Stimulated activated CD8-positive, alpha-beta memory T cell treated with anti-CD3 and anti-CD28 coated beads, Interleukin-7, amount 100 ng/mL, for 24 hours (primary cell): ENCODE results near the gene LBHD2.

Experiments used
- DNase-seq: peaks from one replicate; pipeline ENCODE4 v3.0.0-alpha.2; 2020; ENCODE audit warnings: low read depth

The LBHD2 gene

DNA sequence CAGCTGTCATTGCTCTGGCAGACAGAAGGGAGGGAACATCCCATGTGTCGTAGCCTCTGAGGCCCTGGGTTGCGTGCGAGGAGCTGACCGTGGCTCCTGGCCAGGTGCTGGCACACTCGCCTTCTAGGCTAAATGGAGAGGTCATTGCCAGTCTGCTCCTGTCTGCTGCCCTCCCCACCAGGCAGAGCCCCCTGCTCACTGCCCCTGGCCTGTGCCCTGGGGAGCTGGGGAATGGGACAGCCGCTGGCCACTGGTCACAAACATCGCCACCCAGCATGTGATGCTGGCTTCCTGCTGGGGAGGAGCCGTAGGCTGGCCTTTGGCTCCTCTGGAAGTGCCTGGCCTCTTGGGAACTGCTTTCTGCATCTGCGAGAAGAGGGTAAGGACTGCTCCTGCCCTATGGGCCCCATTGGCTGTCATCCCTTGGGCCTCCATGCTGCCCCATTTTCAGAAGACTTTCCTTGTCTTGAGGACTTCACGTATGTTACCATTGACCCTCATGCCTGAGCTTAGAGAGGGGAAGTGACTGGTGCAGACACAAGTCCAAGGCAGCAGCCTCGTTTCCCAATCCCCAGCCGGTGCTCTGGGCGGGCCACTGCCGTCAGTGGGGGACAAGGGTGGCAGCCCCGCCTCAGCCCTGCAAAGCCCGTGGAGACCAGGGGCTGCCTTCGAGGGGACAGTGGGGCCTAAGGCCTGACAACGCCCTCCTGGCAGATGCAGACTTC lies 37.3 kb downstream of the LBHD2 start:
- no peak for DNase-seq

DNA sequence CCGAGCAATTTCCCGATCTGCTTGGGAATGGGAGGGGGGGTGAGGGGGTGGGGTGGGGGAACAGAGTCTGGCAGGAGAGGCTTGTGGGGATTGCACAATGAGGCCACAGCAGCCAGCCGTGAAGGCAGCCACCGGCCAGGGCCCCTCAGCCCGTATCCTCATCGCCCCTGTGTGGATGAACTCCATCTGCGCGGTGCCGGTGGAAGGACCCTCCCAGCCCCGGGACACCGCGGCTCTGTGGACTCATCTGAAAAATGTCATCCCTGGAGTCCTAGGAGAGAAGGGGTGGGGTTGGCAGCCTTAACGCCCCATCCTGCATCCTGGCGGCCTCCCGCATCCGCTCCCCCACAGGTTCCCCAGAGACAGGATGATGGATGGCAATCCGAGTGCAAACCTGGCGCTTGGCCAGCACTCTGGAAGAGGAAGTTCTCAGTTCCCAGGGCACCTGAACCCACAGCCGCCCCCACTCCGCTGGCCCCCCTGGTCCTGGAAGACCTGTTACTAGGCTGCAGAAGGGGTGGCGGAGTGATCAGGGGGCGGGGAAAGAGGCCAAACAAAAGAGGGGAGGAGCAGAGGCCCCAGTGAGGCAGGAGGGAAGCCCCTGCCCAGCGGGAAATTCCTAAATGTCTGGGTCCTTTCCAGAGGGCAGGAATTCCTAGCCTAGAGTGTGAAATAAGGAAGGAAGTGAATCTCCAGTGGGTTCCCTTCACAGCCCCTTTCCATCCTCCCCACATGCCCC lies 38.0 kb downstream of the LBHD2 start:
- DNase-seq: no peak

GRCh38 chr14:103122585-103122946 lies 38.6 kb downstream of the LBHD2 start:
- no peak for DNase-seq

DNA sequence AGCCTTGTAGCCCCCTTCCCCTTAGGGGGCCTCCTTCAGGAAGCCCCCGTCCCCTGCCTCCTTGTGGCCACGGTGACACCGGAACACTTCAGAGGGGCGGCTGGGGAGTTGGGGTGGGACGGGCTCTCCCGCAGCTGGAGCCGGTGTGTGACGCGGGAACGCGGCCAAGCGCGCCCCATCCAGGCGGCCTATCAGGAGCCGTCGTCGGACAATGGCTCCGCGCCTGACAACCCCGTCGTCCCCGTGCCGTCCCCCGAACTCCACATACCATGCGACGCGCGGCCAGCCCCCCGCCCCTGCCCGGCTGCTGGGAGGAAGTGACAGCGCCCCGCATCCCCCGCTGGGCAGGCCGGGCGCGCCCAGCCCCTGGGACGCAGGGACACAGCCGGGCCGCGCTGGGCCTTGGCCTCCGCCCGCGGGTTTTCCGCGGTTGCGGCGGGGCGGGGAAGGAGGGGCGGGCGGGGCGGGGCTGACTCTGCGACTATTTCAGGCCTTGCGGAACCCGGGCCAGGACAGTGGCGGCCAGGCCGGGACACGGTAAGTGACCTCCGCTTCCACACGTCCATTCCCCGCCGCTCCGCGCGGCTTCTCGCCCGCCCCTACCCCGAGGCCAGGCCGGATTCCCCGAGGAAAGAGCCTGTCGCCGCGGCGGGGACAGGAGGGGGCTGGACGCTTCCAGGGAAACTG lies 39.1 kb downstream of the LBHD2 start, which contains the start of gene TNFAIP2:
TNFAIP2 (plus strand) TSS at position 515 of the 687 bp plus-strand sequence. CDS start 2,997 bp downstream, outside the sequence.
- DNase-seq: no peak

DNA sequence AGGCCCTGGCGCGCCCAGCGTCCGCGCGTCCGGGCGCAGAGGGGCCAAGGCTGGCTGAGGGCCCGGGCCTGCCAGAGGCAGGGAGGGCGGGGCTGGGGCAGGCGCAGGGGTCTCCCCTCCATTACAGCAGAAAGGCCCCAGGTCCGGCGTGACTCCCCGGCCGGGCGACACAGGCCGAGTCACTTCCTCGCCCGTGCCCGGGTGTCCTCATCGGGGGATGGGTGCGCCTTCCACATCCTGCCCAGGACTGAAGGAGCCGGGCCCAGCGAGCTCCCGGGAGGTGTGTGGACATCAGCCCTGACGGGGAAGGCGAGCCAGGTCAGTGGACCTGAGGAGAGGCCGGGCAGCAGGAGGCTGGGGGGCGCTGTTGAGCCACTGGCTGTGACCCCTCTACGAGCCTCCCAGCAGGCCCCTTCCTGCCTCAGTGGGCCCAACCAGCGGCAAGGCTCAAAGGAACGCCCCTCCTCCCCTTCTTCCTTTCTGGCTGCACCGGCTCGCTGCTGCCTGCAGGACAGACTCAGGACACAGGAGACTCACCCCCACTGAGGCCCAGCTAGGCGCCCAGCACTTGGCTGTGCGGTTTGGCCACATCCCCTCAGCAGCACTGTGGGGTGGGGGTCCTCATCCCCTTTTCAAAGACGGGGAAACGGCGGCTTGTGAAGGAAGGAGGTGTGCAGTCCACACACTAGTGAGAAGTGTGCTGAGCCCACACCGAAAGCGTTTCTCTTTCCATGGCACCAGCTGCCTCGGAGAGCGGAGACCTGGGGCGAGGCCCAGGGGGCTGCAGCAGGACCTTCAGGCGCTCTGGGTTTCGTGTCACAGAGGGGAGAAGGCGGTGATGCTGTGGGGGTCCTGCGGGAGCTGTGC lies 39.9 kb downstream of the LBHD2 start:
- no peak for DNase-seq

GRCh38 chr14:103124501-103125001 lies 40.5 kb downstream of the LBHD2 start:
- no peak for DNase-seq

DNA sequence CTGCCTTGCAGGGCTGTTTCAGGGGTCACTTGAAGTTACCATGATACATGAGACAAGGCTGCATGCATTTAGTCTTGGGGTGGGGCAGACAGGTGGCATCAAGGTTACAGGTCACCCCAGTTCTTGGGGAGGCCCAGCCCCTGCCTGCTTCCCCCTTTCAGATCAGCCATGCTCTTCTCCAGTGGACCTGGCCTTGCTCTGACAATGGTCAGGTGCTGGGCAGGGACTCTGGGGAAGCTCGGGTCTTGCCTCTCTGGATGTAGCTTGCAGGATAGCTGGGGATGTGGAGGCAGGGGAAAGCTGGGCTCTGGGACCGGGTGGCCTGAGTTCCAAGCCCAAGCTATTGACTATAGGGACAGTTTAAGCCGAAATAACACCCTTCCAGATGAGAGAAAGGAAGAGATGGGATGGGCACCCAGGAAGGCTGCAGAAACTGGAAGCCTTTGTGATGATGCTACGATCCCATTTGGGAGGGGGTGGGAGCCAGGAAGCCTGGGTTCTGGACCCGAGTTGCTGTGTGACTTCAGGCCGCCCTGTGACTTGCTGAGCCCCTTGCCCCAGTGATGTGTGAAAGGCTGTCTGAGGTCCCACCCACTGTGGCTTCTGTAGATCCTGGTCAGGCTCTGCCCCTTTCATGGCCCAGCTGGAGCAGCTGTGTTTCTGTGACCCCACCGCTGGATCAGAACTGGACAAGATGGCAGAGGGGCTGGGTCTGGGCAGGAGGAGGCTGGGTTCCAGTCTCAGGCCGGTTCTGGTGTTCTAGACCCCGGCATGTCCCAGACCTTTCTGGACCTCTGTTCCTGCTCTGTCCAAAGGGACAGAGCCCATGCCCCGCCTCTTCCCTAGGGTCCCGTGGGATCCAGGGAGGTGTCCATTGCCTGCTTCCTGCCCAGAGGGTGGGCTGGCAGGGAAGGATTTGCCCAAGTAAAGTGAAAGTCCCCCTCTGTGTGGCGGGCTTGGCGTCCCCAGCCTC lies 41.4 kb downstream of the LBHD2 start:
- no peak for DNase-seq

DNA sequence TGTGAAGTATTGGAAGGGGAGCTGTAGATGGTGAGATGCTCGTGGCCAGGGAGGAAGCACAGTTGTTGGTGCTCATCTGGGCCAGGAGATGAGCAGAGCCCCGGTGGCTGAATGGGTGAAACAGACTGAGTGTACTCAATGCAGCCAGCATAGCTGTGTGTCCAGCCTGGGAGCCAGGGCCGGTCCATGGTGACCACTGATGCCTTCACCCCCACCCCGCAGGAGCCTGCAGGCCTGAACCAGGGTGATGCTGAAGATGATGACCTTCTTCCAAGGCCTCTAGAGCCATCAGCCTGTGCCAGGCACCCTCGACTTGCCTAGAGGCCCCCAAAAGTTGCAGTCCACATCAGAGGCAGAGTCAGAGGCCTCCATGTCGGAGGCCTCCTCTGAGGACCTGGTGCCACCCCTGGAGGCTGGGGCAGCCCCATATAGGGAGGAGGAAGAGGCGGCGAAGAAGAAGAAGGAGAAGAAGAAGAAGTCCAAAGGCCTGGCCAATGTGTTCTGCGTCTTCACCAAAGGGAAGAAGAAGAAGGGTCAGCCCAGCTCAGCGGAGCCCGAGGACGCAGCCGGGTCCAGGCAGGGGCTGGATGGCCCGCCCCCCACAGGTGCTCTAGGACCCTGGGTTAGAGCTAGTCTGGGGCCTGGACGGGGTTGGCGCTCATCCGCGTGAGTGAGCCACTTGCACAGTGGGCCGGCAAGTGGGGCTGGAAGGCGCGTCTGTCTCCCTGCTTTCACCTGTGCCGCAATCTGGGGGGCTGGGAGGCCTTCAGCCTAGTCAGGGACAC lies 42.3 kb downstream of the LBHD2 start:
- DNase-seq: no peak

GRCh38 chr14:103126873-103127304 lies 42.9 kb downstream of the LBHD2 start:
- DNase-seq: no peak

DNA sequence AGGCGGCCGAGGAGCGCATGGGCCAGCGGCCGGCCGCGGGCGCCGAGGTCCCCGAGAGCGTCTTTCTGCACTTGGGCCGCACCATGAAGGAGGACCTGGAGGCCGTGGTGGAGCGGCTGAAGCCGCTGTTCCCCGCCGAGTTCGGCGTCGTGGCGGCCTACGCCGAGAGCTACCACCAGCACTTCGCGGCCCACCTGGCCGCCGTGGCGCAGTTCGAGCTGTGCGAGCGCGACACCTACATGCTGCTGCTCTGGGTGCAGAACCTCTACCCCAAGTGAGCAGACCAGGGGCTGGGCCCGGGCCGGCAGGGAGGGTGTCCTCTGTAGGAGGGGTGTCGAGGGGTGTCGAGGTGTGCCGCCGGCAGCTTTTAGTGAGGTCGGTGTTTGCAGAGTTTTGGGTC lies 43.3 kb downstream of the LBHD2 start:
- DNase-seq: no peak

GRCh38 chr14:103127861-103128598 lies 44.0 kb downstream of the LBHD2 start:
- DNase-seq: no peak

DNA sequence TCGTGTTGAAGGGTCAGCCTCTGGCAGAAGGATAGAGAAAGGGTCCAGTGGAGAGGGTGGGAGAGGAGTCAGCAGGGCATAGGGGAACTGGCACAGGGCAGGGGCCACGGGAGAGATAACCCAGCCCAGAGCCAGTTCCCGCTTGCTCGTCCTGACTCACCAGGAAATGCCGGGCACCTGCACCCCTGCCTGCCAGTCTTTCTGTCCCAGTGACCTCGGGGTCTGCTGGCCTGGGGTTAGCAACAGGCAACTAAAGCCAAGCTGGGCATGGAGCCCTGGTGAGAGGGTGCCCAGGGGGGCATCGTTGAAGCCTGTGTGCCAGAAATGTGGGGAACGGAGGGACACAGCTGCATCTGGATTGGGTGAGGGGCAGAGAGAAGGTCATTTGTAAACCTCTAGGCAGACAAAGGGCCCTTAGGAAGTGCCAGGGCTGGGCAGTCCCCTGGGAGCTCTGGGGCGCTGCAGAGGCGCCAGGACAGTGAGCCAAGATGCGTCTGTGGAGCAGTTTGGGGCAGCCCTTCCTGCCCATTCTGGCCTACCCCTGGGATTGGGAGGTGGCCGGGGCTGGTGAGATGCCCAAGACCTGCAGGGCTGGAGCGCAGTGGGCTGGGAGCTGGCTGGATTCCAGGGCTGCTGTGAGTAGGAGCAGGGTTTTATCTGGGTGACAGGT lies 44.8 kb downstream of the LBHD2 start:
- DNase-seq: no peak

DNA sequence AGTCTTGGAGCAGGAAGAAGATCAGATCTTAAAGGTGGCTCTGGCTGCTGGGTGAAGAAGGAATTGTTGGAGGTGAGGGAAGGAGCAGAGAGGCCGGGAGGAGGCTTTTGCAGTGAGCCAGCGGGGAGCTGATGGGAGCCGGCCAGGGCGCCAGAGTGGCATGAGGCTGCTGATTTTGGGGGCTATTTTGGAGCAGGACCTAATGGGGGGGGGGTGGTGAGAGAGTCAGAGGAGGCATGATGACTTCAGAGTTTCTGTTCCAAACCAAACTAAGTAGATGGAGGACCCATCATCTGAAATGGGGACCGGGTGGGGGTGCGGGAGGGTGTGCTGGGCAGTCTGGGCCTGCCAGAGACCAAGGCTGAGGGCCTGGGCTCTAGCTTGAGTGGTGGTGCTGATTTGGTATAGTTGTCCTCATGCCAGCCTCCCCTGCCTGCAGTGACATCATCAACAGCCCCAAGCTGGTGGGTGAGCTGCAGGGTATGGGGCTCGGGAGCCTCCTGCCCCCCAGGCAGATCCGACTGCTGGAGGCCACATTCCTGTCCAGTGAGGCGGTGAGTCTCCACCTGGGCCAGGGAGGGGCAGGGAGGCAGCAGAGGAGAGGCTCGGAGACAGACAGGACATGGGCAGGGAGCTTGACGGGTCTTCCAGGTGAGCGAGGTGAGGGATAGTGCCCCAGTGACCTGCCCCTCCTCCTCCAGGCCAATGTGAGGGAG lies 45.4 kb downstream of the LBHD2 start:
- no peak for DNase-seq

DNA sequence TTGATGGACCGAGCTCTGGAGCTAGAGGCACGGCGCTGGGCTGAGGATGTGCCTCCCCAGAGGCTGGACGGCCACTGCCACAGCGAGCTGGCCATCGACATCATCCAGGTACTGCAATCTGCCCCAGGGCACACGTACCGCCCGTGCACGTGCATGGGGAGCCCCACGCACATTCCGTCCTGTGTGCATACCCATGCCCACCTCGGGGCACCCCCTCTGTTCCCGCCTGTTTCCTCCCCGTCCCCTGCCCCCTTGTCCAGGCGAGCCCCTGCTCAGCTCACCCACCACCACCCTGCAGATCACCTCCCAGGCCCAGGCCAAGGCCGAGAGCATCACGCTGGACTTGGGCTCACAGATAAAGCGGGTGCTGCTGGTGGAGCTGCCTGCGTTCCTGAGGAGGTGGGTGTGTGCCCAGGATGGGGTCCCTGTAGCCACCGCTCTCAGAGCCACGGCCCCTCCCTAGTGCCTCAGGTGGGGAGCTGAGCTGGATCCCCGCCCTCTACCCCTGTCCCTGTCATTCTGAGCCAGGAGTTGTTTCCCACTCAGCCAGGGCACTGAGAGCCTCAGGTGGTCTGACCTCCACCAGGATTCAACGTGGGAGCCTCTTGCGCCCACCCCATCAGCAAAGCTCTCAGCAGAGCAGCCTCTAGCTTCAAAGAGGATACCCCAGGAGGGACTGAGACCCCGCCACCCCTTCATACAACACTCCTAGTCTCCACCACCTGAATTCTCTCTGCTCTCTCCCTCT lies 46.2 kb downstream of the LBHD2 start:
- DNase-seq: no peak

DNA sequence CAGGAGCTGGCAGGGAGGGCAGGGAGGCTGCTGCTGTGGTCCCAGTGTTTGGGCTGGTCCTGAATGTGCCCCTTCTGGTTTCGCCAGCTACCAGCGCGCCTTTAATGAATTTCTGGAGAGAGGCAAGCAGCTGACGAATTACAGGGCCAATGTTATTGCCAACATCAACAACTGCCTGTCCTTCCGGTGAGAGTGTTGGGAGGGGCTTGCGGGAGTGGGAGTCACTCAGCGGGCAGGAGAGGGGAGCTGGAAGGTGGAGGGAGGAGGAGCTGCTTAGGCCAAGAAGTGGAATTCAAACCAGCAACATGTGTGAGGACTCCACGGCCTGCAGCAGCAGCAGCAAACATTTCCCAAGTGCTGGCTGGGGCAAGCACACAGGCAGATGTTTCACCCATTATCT lies 47.0 kb downstream of the LBHD2 start:
- DNase-seq: no peak

DNA sequence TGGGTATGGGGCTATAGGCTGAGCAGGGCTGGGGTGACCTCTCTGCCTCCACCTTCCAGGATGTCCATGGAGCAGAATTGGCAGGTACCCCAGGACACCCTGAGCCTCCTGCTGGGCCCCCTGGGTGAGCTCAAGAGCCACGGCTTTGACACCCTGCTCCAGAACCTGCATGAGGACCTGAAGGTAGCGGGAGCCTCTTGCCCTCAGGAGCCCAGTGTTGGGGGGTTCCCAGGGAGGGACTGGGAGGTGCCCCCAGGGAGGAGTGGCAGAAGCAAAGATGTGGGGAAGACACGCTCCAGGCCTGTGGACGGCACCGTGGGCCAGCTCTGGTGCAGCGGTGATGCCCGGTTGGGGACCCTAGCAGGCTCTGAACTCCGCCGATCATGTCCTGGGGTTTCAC lies 47.6 kb downstream of the LBHD2 start:
- no peak for DNase-seq
